ENCODE results near the gene SHE.
"Not testable (repeated sequence)": the region's sequence is repeated elsewhere in the genome, so short reads cannot be mapped to it uniquely, and the experiment has no call there.

- not testable (repeated sequence) for TF ChIP-seq KDM1A (IDR thresholded peaks at IDR 0.05; ENCODE audit: borderline replicate concordance, low read length); TEAD4 (IDR thresholded peaks at IDR 0.05; ENCODE audit: low read depth, low read length)
Observed at GRCh38 chr1:154486756-154487155, 15.5 kb downstream of the SHE start.

All from H1 (cell line).